HepG2 (cell line): ENCODE data around the gene SHISA6. TPM values are rescaled to one million over a fixed set of nuclear protein-coding genes. Genes with fewer than 3 reads are reported as not detected.

Experiments
- ATAC-seq: fragments of 200-7000 bp; cut with Tn5 transposase; 3 replicates; pipeline ENCODE4 v1.9.1; 2020; ENCODE audit warnings: mild to moderate bottlenecking, moderate library complexity
- BruUV-seq: library from RNA; stranded (reverse); fragments of 400-500 nt; replicated peaks from 2 replicates; lab custom pipeline; 2021; lab: Mats Ljungman, UMichigan
- CTCF ChIA-PET: fragments of 300-600 bp; formaldehyde crosslinking; extraction: SDS; loops from one replicate; lab custom pipeline; 2021; ENCODE audit warnings: low total read pairs, inconsistent platforms, low intra/inter-chr PET ratio; lab: Yijun Ruan, JAX
- POLR2A ChIA-PET: fragments of 350-600 bp; sonication (Branson Sonifier 250); formaldehyde crosslinking; loops from one replicate; lab custom pipeline; 2020; ENCODE audit warnings: antibody characterized with exemption, inconsistent platforms; lab: Yijun Ruan, JAX
- DNase-seq: peaks from one replicate; pipeline ENCODE4 v3.0.0-alpha.2; 2015; ENCODE audit warnings: low spot score
- FAIRE-seq: peaks from 3 replicates; lab custom pipeline; 2011; peaks lifted over from hg19 to GRCh38; lab: Jason Lieb, UNC
- H2AFZ ChIP-seq: one replicate; pipeline ENCODE4 v1.6.1; 2011; ENCODE audit warnings: low read length, inconsistent platforms
- H3K27ac ChIP-seq: fragments of 300-600 bp; 3 replicates; pipeline ENCODE4 v1.8.0; 2011; ENCODE audit warnings: mixed run types, mild to moderate bottlenecking, mixed read lengths, low read length, inconsistent platforms; ENCODE audit not compliant: insufficient read depth; ENCODE audit errors: extremely low read length
- H3K27me3 ChIP-seq, 2 experiments: fragments of 200-600 bp in 1 of 2; 2 replicates in 1 of 2; 3 replicates in 1 of 2; pipeline versions ENCODE4 v1.6.0 to v1.8.0; 2011; ENCODE audit warnings: low read length in 2 of 2, mild to moderate bottlenecking in 2 of 2, moderate library complexity in 2 of 2, inconsistent platforms in 1 of 2; ENCODE audit not compliant: insufficient read depth in 2 of 2, control insufficient read depth in 1 of 2
- H3K36me3 ChIP-seq, 2 experiments: fragments of 200-600 bp in 1 of 2; replicated peaks in 1 of 2; 2 replicates in 1 of 2; 3 replicates in 1 of 2; pipeline versions ENCODE4 v1.5.1 to v1.8.0; 2011; ENCODE audit warnings: low read length in 2 of 2, inconsistent platforms in 1 of 2; ENCODE audit not compliant: insufficient read depth in 2 of 2, control insufficient read depth in 1 of 2
- H3K4me1 ChIP-seq: 2 replicates; pipeline ENCODE4 v1.5.1; 2012; ENCODE audit warnings: low read length, inconsistent platforms; ENCODE audit not compliant: insufficient read depth
- H3K4me2 ChIP-seq: 2 replicates; pipeline ENCODE4 v1.6.0; 2011; ENCODE audit warnings: low read depth, low read length, inconsistent platforms
- H3K4me3 ChIP-seq, 3 experiments: fragments of 200-600 bp in 1 of 3; sonication (generic), shearing (Covaris generic) in 1 of 3; replicated peaks in 1 of 3; 2 replicates each; pipeline ENCODE4 v1.5.1; 2011 to 2016; ENCODE audit warnings: low read length in 3 of 3, inconsistent platforms in 2 of 3, low read depth in 2 of 3, mild to moderate bottlenecking in 2 of 3, control low read depth in 1 of 3, mixed read lengths in 1 of 3; ENCODE audit not compliant: insufficient read depth in 1 of 3
- H3K79me2 ChIP-seq: one replicate; pipeline ENCODE4 v1.6.1; 2011; ENCODE audit warnings: low read length, inconsistent platforms; ENCODE audit not compliant: insufficient read depth
- H3K9ac ChIP-seq: 2 replicates; pipeline ENCODE4 v1.6.0; 2011; ENCODE audit warnings: mild to moderate bottlenecking, low read depth, low read length, inconsistent platforms; ENCODE audit not compliant: insufficient read depth
- H3K9me3 ChIP-seq: 2 replicates; pipeline ENCODE4 v1.5.1; 2012; ENCODE audit warnings: mild to moderate bottlenecking, low read length
- H4K20me1 ChIP-seq: 2 replicates; pipeline ENCODE4 v1.6.0; 2011; ENCODE audit warnings: inconsistent platforms, mild to moderate bottlenecking, low read length, moderate library complexity; ENCODE audit not compliant: insufficient read depth
- E2F2 ChIP-seq: sonication (generic); formaldehyde crosslinking; IDR thresholded peaks from 2 replicates; pipeline ENCODE4 v1.4.0; 2020; ENCODE audit warnings: missing genetic modification reagents, borderline replicate concordance
- HMG20B ChIP-seq: conservative IDR thresholded peaks from 2 replicates; pipeline ENCODE4 v1.6.1; 2016; ENCODE audit warnings: missing genetic modification reagents, missing compliant biosample characterization
- KDM3A ChIP-seq: IDR thresholded peaks from 2 replicates; pipeline ENCODE4 v1.6.1; 2018; ENCODE audit warnings: low read depth, missing compliant biosample characterization
- KLF15 ChIP-seq: sonication (generic); formaldehyde crosslinking; IDR thresholded peaks from 2 replicates; pipeline ENCODE4 v1.8.1; 2023; ENCODE audit warnings: borderline replicate concordance, mild to moderate bottlenecking, inconsistent platforms, missing genetic modification reagents, mixed read lengths
- MAFF ChIP-seq: IDR thresholded peaks from 2 replicates; pipeline ENCODE4 v1.6.1; 2011; ENCODE audit warnings: low read depth, low read length, improper control_type of control experiment
- MBD4 ChIP-seq: IDR thresholded peaks from 2 replicates; pipeline ENCODE4 v1.6.1; 2012; ENCODE audit warnings: low read length, inconsistent platforms, borderline replicate concordance
- NPAS2 ChIP-seq: sonication (generic); formaldehyde crosslinking; IDR thresholded peaks from 2 replicates; pipeline ENCODE4 v1.8.0; 2022; ENCODE audit warnings: mild to moderate bottlenecking, missing genetic modification reagents, borderline replicate concordance
- NR2F6 ChIP-seq, 2 experiments: IDR thresholded peaks; 2 replicates each; pipeline ENCODE4 v1.6.1; 2016; ENCODE audit warnings: antibody characterized with exemption in 1 of 2, mild to moderate bottlenecking in 1 of 2
- STAT5B ChIP-seq: sonication (generic); formaldehyde crosslinking; IDR thresholded peaks from 2 replicates; pipeline ENCODE4 v1.4.0; 2020; ENCODE audit warnings: missing genetic modification reagents
- ZBTB21 ChIP-seq: sonication (generic); formaldehyde crosslinking; IDR thresholded peaks from 2 replicates; pipeline ENCODE4 v1.4.0; 2020; ENCODE audit warnings: missing genetic modification reagents
- ZNF224 ChIP-seq: sonication (generic); formaldehyde crosslinking; IDR thresholded peaks from 2 replicates; pipeline ENCODE4 v1.5.0; 2020; ENCODE audit warnings: mild to moderate bottlenecking, missing genetic modification reagents
- ZSCAN22 ChIP-seq: sonication (generic); formaldehyde crosslinking; IDR thresholded peaks from 2 replicates; pipeline ENCODE4 v1.4.0; 2020; ENCODE audit warnings: mild to moderate bottlenecking, missing genetic modification reagents
- WGBS: methylation state at CpG from one replicate; pipeline ENCODE4 v1.1.6; 2017; ENCODE audit warnings: low lambda C conversion rate; 5-methylcytosine and 5-hydroxymethylcytosine counted together
- in situ Hi-C: cut with HindIII; loops from 2 replicates; pipeline ENCODE4 v1.10.0; 2017; ENCODE audit warnings: low pct_unique_long_range_greater_than_20kb; ENCODE audit not compliant: extremely low pct_ligation_motif_present
- intact Hi-C: fragments of 100-400 bp; cut with micrococcal nuclease; formaldehyde crosslinking; loops from one replicate; pipeline ENCODE4 v1.10.0; 2022; ENCODE audit not compliant: unreplicated experiment
- polyA plus RNA-seq, 8 experiments: library from polyadenylated mRNA; depleted of rRNA in 3 of 8; stranded (reverse) in 7 of 8; unstranded in 1 of 8; fragments of >200 nt; fragmentation: Illumina TruSeq in 4 of 8; extraction: Trizol in 4 of 8; gene quantifications; 2 replicates each; pipeline versions ENCODE4 v1.2.1 to v1.2.3, GENCODE V29; 2011 to 2016; ENCODE audit warnings: low read depth in 4 of 8, missing spikeins in 1 of 8, mixed read lengths in 1 of 8; ENCODE audit not compliant: insufficient read depth in 1 of 8
- total RNA-seq, 5 experiments: library from RNA; depleted of rRNA; stranded (reverse); fragments of >200 nt; fragmentation: Illumina TruSeq; extraction: Trizol; gene quantifications; 2 replicates each; pipeline ENCODE4 v1.2.3, GENCODE V29; 2016; ENCODE audit warnings: low read depth in 1 of 5
- TF ChIP-seq, protein P1 (sequence below): sonication (generic); formaldehyde crosslinking; IDR thresholded peaks from 2 replicates; pipeline ENCODE4 v1.4.0; 2020; ENCODE audit warnings: missing genetic modification reagents, borderline replicate concordance
- TF ChIP-seq, protein P2 (sequence below): sonication (generic); formaldehyde crosslinking; IDR thresholded peaks from 2 replicates; pipeline ENCODE4 v1.5.0; 2020; ENCODE audit warnings: missing genetic modification reagents

The SHISA6 gene
- total and polyA plus RNA-seq, 2 of the 13 experiments (the other 11 are each of a cell fraction or from before 2014, with no cell fraction given), result not detected

DNA sequence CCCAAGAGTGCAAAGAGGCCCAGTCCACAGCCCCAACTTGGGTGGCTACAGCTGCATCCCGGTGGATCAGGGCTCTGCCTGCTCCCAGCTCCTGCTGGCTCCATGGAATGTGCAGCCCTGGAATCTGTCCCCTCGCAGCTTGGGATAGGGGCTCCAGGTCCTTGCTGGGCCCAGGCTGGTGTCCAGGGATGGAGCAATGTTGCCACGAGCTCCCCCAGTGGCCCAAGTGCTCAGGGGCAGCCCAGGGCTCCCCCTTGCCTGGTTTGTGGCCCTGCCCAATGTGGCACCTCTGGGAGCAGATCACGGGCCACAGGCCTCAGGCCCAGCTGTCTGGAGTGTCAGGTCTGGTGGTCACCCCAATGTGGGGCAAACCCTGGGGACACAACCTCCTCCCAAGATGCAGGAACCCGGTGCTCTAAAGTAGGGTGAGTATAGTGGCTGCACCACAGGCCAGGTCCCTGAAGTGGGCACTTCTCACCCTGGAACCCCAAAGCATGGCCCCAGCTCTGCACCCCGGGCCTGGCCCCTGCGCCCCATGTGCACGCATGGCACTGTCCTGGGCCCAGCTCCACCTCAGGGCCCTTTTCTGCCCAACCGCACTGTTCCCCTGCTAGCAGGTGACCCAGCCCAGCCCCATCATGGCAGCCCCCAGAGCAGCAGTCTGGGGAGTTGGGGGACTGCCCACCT lies 342.4 kb downstream of the SHISA6 start:
- H3K79me2 ChIP-seq, result no peaks in the 10 kb centered on the region
- intact Hi-C loops, result no loop called here
- POLR2A ChIA-PET, result no interaction called here
- H3K27me3 ChIP-seq, result no peaks in the 10 kb centered on the region
- ATAC-seq (no peak; the same call in 2 of the 3 replicates), DNase-seq (no peak), FAIRE-seq (no peak)
- no peaks in the 10 kb centered on the region for H3K9me3 ChIP-seq
- no peak overlapping the region for H2AFZ ChIP-seq
- H3K9ac ChIP-seq, result no peak overlapping the region
- in situ Hi-C loops, result no loop called here
- CTCF ChIA-PET, result no interaction called here
- H3K36me3 ChIP-seq, result no peaks in the 10 kb centered on the region
- H4K20me1 ChIP-seq, result no peaks in the 10 kb centered on the region
- TF ChIP-seq MAFF (no peak), NPAS2 (CRISPR knock-in tag) (no peak), NR2F6 (IDR thresholded peaks at IDR 0.05) (no peak), NR2F6 (CRISPR knock-in tag; IDR thresholded peaks at IDR 0.05) (no peak)
- TF ChIP-seq, protein P1, sequence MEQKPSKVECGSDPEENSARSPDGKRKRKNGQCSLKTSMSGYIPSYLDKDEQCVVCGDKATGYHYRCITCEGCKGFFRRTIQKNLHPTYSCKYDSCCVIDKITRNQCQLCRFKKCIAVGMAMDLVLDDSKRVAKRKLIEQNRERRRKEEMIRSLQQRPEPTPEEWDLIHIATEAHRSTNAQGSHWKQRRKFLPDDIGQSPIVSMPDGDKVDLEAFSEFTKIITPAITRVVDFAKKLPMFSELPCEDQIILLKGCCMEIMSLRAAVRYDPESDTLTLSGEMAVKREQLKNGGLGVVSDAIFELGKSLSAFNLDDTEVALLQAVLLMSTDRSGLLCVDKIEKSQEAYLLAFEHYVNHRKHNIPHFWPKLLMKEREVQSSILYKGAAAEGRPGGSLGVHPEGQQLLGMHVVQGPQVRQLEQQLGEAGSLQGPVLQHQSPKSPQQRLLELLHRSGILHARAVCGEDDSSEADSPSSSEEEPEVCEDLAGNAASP (CRISPR knock-in tag), result no peak
- H3K4me3 ChIP-seq, result no peak overlapping the region
- no peak overlapping the region for H3K4me2 ChIP-seq
- BruUV-seq, result no TSS peak
- no peak overlapping the region for H3K27ac ChIP-seq
- H3K4me1 ChIP-seq, result no peaks in the 10 kb centered on the region
- WGBS, result 17% methylated on average over 3 of the region's 9 CpGs

DNA sequence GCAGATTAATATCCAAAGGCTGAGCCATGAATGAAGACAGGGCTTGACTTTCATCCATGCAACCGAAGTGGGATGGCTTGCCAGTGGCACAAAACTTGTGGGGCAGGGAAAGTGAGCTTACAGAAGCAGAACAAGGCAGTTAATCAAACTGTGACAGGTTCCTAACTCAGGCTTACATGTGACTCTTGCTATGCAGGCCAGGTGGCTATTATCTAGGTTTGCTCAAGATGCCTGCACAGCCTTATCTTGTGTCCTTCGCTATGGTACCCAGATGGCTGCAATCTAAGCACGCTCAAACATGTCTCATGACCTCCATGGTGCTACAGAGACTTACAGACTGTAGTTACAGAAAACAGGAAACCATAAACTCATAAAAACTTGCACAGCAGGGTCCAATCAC lies 348.7 kb downstream of the SHISA6 start:
- no peaks in the 10 kb centered on the region for H3K27me3 ChIP-seq
- H3K79me2 ChIP-seq, result no peaks in the 10 kb centered on the region
- intact Hi-C loops, result no loop called here
- no peak for FAIRE-seq
- H3K4me1 ChIP-seq, result no peaks in the 10 kb centered on the region
- no peak for ATAC-seq
- in situ Hi-C loops, result no loop called here
- H3K27ac ChIP-seq, result no peak overlapping the region
- no TSS peak for BruUV-seq
- POLR2A ChIA-PET, result no interaction called here
- no peak overlapping the region for H3K4me2 ChIP-seq
- CTCF ChIA-PET, result no interaction called here
- no peaks in the 10 kb centered on the region for H4K20me1 ChIP-seq
- no peak overlapping the region for H3K4me3 ChIP-seq
- no peak for DNase-seq
- no peaks in the 10 kb centered on the region for H3K36me3 ChIP-seq
- no peak overlapping the region for H2AFZ ChIP-seq
- H3K9me3 ChIP-seq, result no peaks in the 10 kb centered on the region
- WGBS, result 0% methylated on average over 3 of the region's 3 CpGs
- no peak overlapping the region for H3K9ac ChIP-seq
- no peak for TF ChIP-seq STAT5B (CRISPR knock-in tag)
- TF ChIP-seq HMG20B (CRISPR knock-in tag), result no peak
- no peak for TF ChIP-seq ZSCAN22 (CRISPR knock-in tag)
- TF ChIP-seq KLF15 (CRISPR knock-in tag), result no peak
- no peak for TF ChIP-seq E2F2
- no peak for TF ChIP-seq ZBTB21
- TF ChIP-seq, protein P2, sequence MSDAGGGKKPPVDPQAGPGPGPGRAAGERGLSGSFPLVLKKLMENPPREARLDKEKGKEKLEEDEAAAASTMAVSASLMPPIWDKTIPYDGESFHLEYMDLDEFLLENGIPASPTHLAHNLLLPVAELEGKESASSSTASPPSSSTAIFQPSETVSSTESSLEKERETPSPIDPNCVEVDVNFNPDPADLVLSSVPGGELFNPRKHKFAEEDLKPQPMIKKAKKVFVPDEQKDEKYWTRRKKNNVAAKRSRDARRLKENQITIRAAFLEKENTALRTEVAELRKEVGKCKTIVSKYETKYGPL (CRISPR knock-in tag), result no peak
- no peak for TF ChIP-seq MBD4
- no peak for TF ChIP-seq ZNF224 (CRISPR knock-in tag)
- no peak for TF ChIP-seq KDM3A (CRISPR knock-in tag)
